ENCODE measurements around the gene TP53TG5. TPM values are rescaled to one million over a fixed set of nuclear protein-coding genes. Genes with fewer than 3 reads are reported as not detected.

The TP53TG5 gene
- total RNA-seq, 4 donors from 2014 or later: not detected

- H3K4me1 ChIP-seq: peaks cover 85 to 94% of the 10 kb centered on the region in 2 donors
- intact Hi-C loops (cut with DNase I): no loop called here
- H3K4me3 ChIP-seq (replicated peaks in 1 of 3): no peak overlapping the region
- WGBS, 2 donors: 55 to 61% methylated on average over 5 of the region's 5 CpGs
- H3K9me3 ChIP-seq: no peaks in the 10 kb centered on the region
- H3K27me3 ChIP-seq: no peaks in the 10 kb centered on the region
- peaks cover 0 to 4% of the 10 kb centered on the region in 2 donors for H3K36me3 ChIP-seq
- peak overlapping the region; percentile 93 to 98 (median 97) for H3K27ac ChIP-seq
- DNase-seq: peak; percentile 57 to 70
- TF ChIP-seq CTCF (IDR thresholded peaks at IDR 0.05) (no peak), POLR2A (IDR thresholded peaks at IDR 0.05) (no peak)
Observed at GRCh38 chr20:45340236-45340847, 37.8 kb downstream of the TP53TG5 start.

- Histone ChIP-seq H3K27ac (peak overlapping the region; percentile 93 to 98 (median 97)), H3K4me1 (peaks cover 80 to 88% of the 10 kb centered on the region in 2 donors), H3K9me3 (no peaks in the 10 kb centered on the region), H3K27me3 (no peaks in the 10 kb centered on the region), H3K36me3 (peaks cover 3 to 4% of the 10 kb centered on the region in 2 donors), H3K4me3 (replicated peaks in 1 of 3) (no peak overlapping the region)
- 96 to 100% methylated on average over 2 of the region's 2 CpGs for WGBS, 2 donors
- TF ChIP-seq CTCF (IDR thresholded peaks at IDR 0.05) (no peak), POLR2A (IDR thresholded peaks at IDR 0.05) (no peak)
- no peak for DNase-seq
- intact Hi-C loops (cut with DNase I): no loop called here
Observed at GRCh38 chr20:45339799-45340198, 38.3 kb downstream of the TP53TG5 start.

- WGBS, 2 donors: 85 to 97% methylated on average over 3 to 6 of the region's 6 CpGs
- H3K4me1 ChIP-seq: peaks cover 73 to 81% of the 10 kb centered on the region in 2 donors
- peaks cover 3 to 4% of the 10 kb centered on the region in 2 donors for H3K36me3 ChIP-seq
- TF ChIP-seq POLR2A (IDR thresholded peaks at IDR 0.05): no peak
- TF ChIP-seq CTCF (IDR thresholded peaks at IDR 0.05): no peak
- no peak overlapping the region for H3K4me3 ChIP-seq (replicated peaks in 1 of 3)
- no peaks in the 10 kb centered on the region for H3K9me3 ChIP-seq
- DNase-seq: no peak
- no peaks in the 10 kb centered on the region for H3K27me3 ChIP-seq
- intact Hi-C loops (cut with DNase I): no loop called here
- H3K27ac ChIP-seq: peak overlapping the region; percentile 79 to 97 (median 93)
Observed at GRCh38 chr20:45339084-45339483, 39.0 kb downstream of the TP53TG5 start.

GRCh38 chr20:45338121-45339030 lies 39.7 kb downstream of the TP53TG5 start:
- H3K36me3 ChIP-seq: peaks cover 3 to 4% of the 10 kb centered on the region in 2 donors
- no peak overlapping the region for H3K4me3 ChIP-seq (replicated peaks in 1 of 3)
- TF ChIP-seq CTCF (IDR thresholded peaks at IDR 0.05) (no peak), POLR2A (IDR thresholded peaks at IDR 0.05) (no peak)
- peak overlapping the region; percentile 79 to 97 (median 93) for H3K27ac ChIP-seq
- no peaks in the 10 kb centered on the region for H3K27me3 ChIP-seq
- peaks cover 66 to 74% of the 10 kb centered on the region in 2 donors for H3K4me1 ChIP-seq
- intact Hi-C loops (cut with DNase I): no loop called here
- no peak for DNase-seq
- WGBS, 2 donors: 89 to 90% methylated on average over 11 of the region's 11 CpGs
- no peaks in the 10 kb centered on the region for H3K9me3 ChIP-seq
